IMR-90 (cell line): ENCODE measurements around the gene GALNT17. TPM values are rescaled to one million over a fixed set of nuclear protein-coding genes. Genes with fewer than 3 reads are reported as not detected.

Experiments used
- ATAC-seq: fragments of 200-7000 bp; cut with Tn5 transposase; 2 replicates; pipeline ENCODE4 v1.9.1; 2020; ENCODE audit warnings: low read depth, mild to moderate bottlenecking, moderate library complexity
- BruUV-seq: library from RNA; stranded (reverse); fragments of 400-500 nt; replicated peaks from 2 replicates; lab custom pipeline; 2021; lab: Mats Ljungman, UMichigan
- CTCF ChIA-PET: fragments of 300-600 bp; formaldehyde crosslinking; extraction: SDS; loops from one replicate; lab custom pipeline; 2021; ENCODE audit warnings: antibody characterized with exemption; lab: Yijun Ruan, JAX
- POLR2A ChIA-PET: fragments of 300-600 bp; sonication (Branson Sonifier 250); formaldehyde crosslinking; loops from one replicate; lab custom pipeline; 2022; ENCODE audit warnings: antibody characterized with exemption; ENCODE audit not compliant: unreplicated experiment; lab: Charles Lee
- DNase-seq: peaks from one replicate; pipeline ENCODE4 v3.0.0; 2013
- H2AFZ ChIP-seq: replicated peaks from 2 replicates; pipeline ENCODE3; 2013; ENCODE audit warnings: low read length, mild to moderate bottlenecking; ENCODE audit not compliant: poor library complexity
- H2AK5ac ChIP-seq: 2 replicates; pipeline ENCODE4 v1.6.1; 2013; ENCODE audit warnings: low read depth, low read length, inconsistent platforms
- H2AK9ac ChIP-seq: replicated peaks from 2 replicates; pipeline ENCODE3; 2013; ENCODE audit warnings: mild to moderate bottlenecking, low read depth, low read length, moderate library complexity; ENCODE audit not compliant: poor library complexity
- H2BK120ac ChIP-seq: 2 replicates; pipeline ENCODE4 v1.6.1; 2013; ENCODE audit warnings: low read depth, low read length, inconsistent platforms
- H2BK15ac ChIP-seq: 3 replicates; pipeline ENCODE4 v1.6.1; 2013; ENCODE audit warnings: low read depth, low read length, inconsistent platforms
- H2BK20ac ChIP-seq: 2 replicates; pipeline ENCODE4 v1.6.1; 2013; ENCODE audit warnings: low read depth, mild to moderate bottlenecking, inconsistent platforms, low read length, moderate library complexity
- H2BK5ac ChIP-seq: 2 replicates; pipeline ENCODE4 v1.6.1; 2013; ENCODE audit warnings: mild to moderate bottlenecking, low read depth, low read length, inconsistent platforms; ENCODE audit not compliant: poor library complexity, severe bottlenecking
- H3K14ac ChIP-seq: replicated peaks from 2 replicates; pipeline ENCODE4 v1.6.1; 2013; ENCODE audit warnings: low read depth, low read length, inconsistent platforms
- H3K18ac ChIP-seq: 2 replicates; pipeline ENCODE4 v1.6.1; 2013; ENCODE audit warnings: low read depth, low read length, control low read depth
- H3K23ac ChIP-seq: 2 replicates; pipeline ENCODE4 v1.6.1; 2013; ENCODE audit warnings: low read depth, low read length, inconsistent platforms
- H3K27ac ChIP-seq: 2 replicates; pipeline ENCODE4 v1.5.1; 2013; ENCODE audit warnings: mild to moderate bottlenecking, control low read depth, low read length; ENCODE audit not compliant: insufficient read depth
- H3K27me3 ChIP-seq: 2 replicates; pipeline ENCODE4 v1.6.1; 2013; ENCODE audit warnings: low read length; ENCODE audit not compliant: control insufficient read depth, insufficient read depth
- H3K36me3 ChIP-seq: 2 replicates; pipeline ENCODE4 v1.6.1; 2013; ENCODE audit warnings: low read length, mixed read lengths; ENCODE audit not compliant: control insufficient read depth, insufficient read depth
- H3K4ac ChIP-seq: 2 replicates; pipeline ENCODE4 v1.6.1; 2013; ENCODE audit warnings: low read depth, low read length, inconsistent platforms
- H3K4me1 ChIP-seq: 2 replicates; pipeline ENCODE4 v1.6.1; 2013; ENCODE audit warnings: low read length, mixed read lengths; ENCODE audit not compliant: control insufficient read depth, insufficient read depth
- H3K4me2 ChIP-seq: 2 replicates; pipeline ENCODE4 v1.6.1; 2013; ENCODE audit warnings: low read depth, mild to moderate bottlenecking, control low read depth, low read length, moderate library complexity
- H3K4me3 ChIP-seq: 2 replicates; pipeline ENCODE4 v1.5.1; 2013; ENCODE audit warnings: low read depth, mild to moderate bottlenecking, control low read depth, low read length, moderate library complexity; ENCODE audit not compliant: insufficient read depth
- H3K56ac ChIP-seq: 2 replicates; pipeline ENCODE4 v1.6.1; 2013; ENCODE audit warnings: low read length, inconsistent platforms; ENCODE audit not compliant: insufficient read depth; ENCODE audit errors: extremely low read depth
- H3K79me1 ChIP-seq, 2 experiments: 2 replicates each; pipeline ENCODE4 v1.6.1; 2013; ENCODE audit warnings: low read length in 2 of 2, inconsistent platforms in 1 of 2, low read depth in 1 of 2
- H3K9ac ChIP-seq: 2 replicates; pipeline ENCODE4 v1.6.1; 2013; ENCODE audit warnings: low read depth, low read length, control low read depth
- H3K9me1 ChIP-seq: 2 replicates; pipeline ENCODE4 v1.6.1; 2013; ENCODE audit warnings: low read length, inconsistent platforms; ENCODE audit not compliant: insufficient read depth
- H3K9me3 ChIP-seq: 2 replicates; pipeline ENCODE4 v1.6.1; 2013; ENCODE audit warnings: low read length; ENCODE audit not compliant: control insufficient read depth, insufficient read depth
- H4K20me1 ChIP-seq: 2 replicates; pipeline ENCODE4 v1.6.1; 2013; ENCODE audit warnings: low read length, inconsistent platforms; ENCODE audit not compliant: insufficient read depth
- H4K5ac ChIP-seq: 2 replicates; pipeline ENCODE4 v1.6.1; 2013; ENCODE audit warnings: mild to moderate bottlenecking, low read depth, low read length, control low read depth
- H4K8ac ChIP-seq, 2 experiments: 2 replicates each; pipeline ENCODE4 v1.6.1; 2013; ENCODE audit warnings: low read depth in 2 of 2, low read length in 2 of 2, control low read depth in 1 of 2, inconsistent platforms in 1 of 2
- H4K91ac ChIP-seq: 2 replicates; pipeline ENCODE4 v1.6.1; 2013; ENCODE audit warnings: low read depth, low read length, inconsistent platforms; ENCODE audit not compliant: insufficient read depth
- BHLHE40 ChIP-seq: fragments of 150-350 bp; IDR thresholded peaks from 2 replicates; pipeline ENCODE4 v1.6.1; 2016; ENCODE audit warnings: mild to moderate bottlenecking, low read depth, low read length
- CEBPB ChIP-seq: IDR thresholded peaks from 2 replicates; pipeline ENCODE4 v1.6.1; 2012; ENCODE audit warnings: low read depth, low read length, improper control_type of control experiment
- FOS ChIP-seq: fragments of 150-350 bp; IDR thresholded peaks from 2 replicates; pipeline ENCODE4 v1.6.1; 2016; ENCODE audit warnings: low read depth, low read length
- MXI1 ChIP-seq: IDR thresholded peaks from 2 replicates; pipeline ENCODE4 v1.6.1; 2012; ENCODE audit warnings: low read depth, mild to moderate bottlenecking, low read length, moderate library complexity, borderline replicate concordance
- RAD21 ChIP-seq: IDR thresholded peaks from 2 replicates; pipeline ENCODE4 v1.6.1; 2012; ENCODE audit warnings: low read length, improper control_type of control experiment
- RCOR1 ChIP-seq: IDR thresholded peaks from 2 replicates; pipeline ENCODE4 v1.6.1; 2012; ENCODE audit warnings: mild to moderate bottlenecking, low read length, improper control_type of control experiment; ENCODE audit not compliant: insufficient replicate concordance
- RFX5 ChIP-seq: IDR thresholded peaks from 2 replicates; pipeline ENCODE4 v1.8.0; 2012; ENCODE audit warnings: low read depth, mild to moderate bottlenecking, low read length, moderate library complexity
- WGBS, 2 experiments: methylation state at CpG; one replicate each; pipeline versions ENCODE4 v1.1.5 to v1.1.7; 2013; ENCODE audit warnings: missing lambda C conversion rate in 2 of 2; ENCODE audit not compliant: insufficient read length in 1 of 2; ENCODE audit errors: extremely low coverage in 2 of 2; 5-methylcytosine and 5-hydroxymethylcytosine counted together
- dilution Hi-C: fragments of 300-500 bp; cut with HindIII; formaldehyde crosslinking; loops from one replicate; pipeline ENCODE4 v1.14.3; 2018; ENCODE audit warnings: low sequenced_read_pairs; ENCODE audit not compliant: unreplicated experiment
- in situ Hi-C: fragments of 300-500 bp; cut with MboI; formaldehyde crosslinking; loops from 3 replicates; pipeline ENCODE4 v1.14.3; 2019; ENCODE audit warnings: low sequenced_read_pairs, inconsistent platforms, mixed read lengths
- intact Hi-C: fragments of 100-400 bp; cut with micrococcal nuclease; formaldehyde crosslinking; loops from 2 replicates; pipeline ENCODE4 v1.10.0; 2022
- polyA plus RNA-seq, 3 experiments: library from polyadenylated mRNA; depleted of rRNA; stranded (reverse); fragments of >200 nt; gene quantifications; 2 replicates each; pipeline ENCODE4 v1.2.3, GENCODE V29; 2012; ENCODE audit warnings: low replicate concordance in 1 of 3
- total RNA-seq: library from RNA; depleted of rRNA; stranded (reverse); fragments of >200 nt; gene quantifications from 2 replicates; pipeline ENCODE4 v1.2.3, GENCODE V29; 2012
- TF ChIP-seq, protein P1 (sequence below): fragments of 150-350 bp; IDR thresholded peaks from 2 replicates; pipeline ENCODE4 v1.6.1; 2017; ENCODE audit warnings: mild to moderate bottlenecking, antibody characterized with exemption, low read length, low read depth
- TF ChIP-seq, protein P2 (sequence below): fragments of 150-350 bp; IDR thresholded peaks from 2 replicates; pipeline ENCODE4 v1.6.1; 2016; ENCODE audit warnings: low read depth, mild to moderate bottlenecking, low read length, moderate library complexity, borderline replicate concordance

The GALNT17 gene
- total and polyA plus RNA-seq, 2 of the 4 experiments (the other 2 are of a cell fraction): not detected

DNA sequence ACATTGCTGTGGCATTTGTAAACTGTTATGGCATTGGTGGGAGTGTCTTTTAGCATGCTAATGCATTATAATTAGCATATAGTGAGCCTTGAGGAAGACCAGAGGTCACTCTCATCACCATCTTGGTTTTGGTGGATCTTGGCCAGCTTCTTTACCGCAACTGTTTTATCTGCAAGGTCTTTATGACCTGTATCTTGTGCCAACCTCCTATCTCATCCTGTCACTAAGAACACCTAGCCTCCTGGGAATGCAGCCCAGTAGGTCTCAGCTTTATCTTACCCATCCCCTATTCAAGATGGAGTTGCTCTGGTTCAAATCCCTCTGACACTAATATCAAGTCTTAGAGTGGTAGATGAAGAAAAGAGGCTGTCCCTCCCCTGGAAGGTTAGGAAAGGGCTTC lies 506.2 kb downstream of the GALNT17 start:
- Histone ChIP-seq H4K20me1 (no peaks in the 10 kb centered on the region), H3K79me1 (no peaks in the 10 kb centered on the region), H3K4me3 (no peak overlapping the region), H3K56ac (no peak overlapping the region), H2BK15ac (no peak overlapping the region), H3K18ac (no peak overlapping the region), H4K91ac (no peak overlapping the region), H2AFZ (no peak overlapping the region), H2BK5ac (no peak overlapping the region), H2AK5ac (no peak overlapping the region), H3K9ac (no peak overlapping the region), H3K36me3 (no peaks in the 10 kb centered on the region), H3K4me2 (no peak overlapping the region), H3K4ac (no peak overlapping the region), H2BK120ac (no peak overlapping the region), H3K4me1 (no peaks in the 10 kb centered on the region), H4K8ac (no peak overlapping the region), H2BK20ac (no peak overlapping the region), H3K27me3 (no peaks in the 10 kb centered on the region), H3K9me3 (peaks cover 6% of the 10 kb centered on the region; the same call in 1 of the 2 replicates), H3K23ac (no peak overlapping the region), H2AK9ac (no peak overlapping the region), H3K9me1 (no peaks in the 10 kb centered on the region), H3K27ac (no peak overlapping the region), H3K14ac (no peak overlapping the region), H4K5ac (no peak overlapping the region)
- in situ Hi-C loops: no loop called here
- no TSS peak for BruUV-seq
- DNase-seq (no peak), ATAC-seq (no peak)
- CTCF ChIA-PET: no interaction called here
- intact Hi-C loops: no loop called here
- POLR2A ChIA-PET: no interaction called here
- dilution Hi-C loops: no loop called here
- no peak for TF ChIP-seq RFX5
- no peak for TF ChIP-seq BHLHE40
- TF ChIP-seq RAD21: no peak
- TF ChIP-seq, protein P1, sequence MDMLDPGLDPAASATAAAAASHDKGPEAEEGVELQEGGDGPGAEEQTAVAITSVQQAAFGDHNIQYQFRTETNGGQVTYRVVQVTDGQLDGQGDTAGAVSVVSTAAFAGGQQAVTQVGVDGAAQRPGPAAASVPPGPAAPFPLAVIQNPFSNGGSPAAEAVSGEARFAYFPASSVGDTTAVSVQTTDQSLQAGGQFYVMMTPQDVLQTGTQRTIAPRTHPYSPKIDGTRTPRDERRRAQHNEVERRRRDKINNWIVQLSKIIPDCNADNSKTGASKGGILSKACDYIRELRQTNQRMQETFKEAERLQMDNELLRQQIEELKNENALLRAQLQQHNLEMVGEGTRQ: no peak
- TF ChIP-seq CEBPB: no peak
- TF ChIP-seq, protein P2, sequence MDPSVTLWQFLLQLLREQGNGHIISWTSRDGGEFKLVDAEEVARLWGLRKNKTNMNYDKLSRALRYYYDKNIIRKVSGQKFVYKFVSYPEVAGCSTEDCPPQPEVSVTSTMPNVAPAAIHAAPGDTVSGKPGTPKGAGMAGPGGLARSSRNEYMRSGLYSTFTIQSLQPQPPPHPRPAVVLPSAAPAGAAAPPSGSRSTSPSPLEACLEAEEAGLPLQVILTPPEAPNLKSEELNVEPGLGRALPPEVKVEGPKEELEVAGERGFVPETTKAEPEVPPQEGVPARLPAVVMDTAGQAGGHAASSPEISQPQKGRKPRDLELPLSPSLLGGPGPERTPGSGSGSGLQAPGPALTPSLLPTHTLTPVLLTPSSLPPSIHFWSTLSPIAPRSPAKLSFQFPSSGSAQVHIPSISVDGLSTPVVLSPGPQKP: no peak
- TF ChIP-seq MXI1: no peak
- TF ChIP-seq RCOR1: no peak
- no peak for TF ChIP-seq FOS
- WGBS, 2 experiments: no CpG with 5 or more reads among the region's 1 CpG
